ENCODE results near the gene SCTR. TPM values are rescaled to one million over a fixed set of nuclear protein-coding genes. Genes with fewer than 3 reads are reported as not detected.

Gene SCTR
- total RNA-seq, 1 experiment from 2014 or later: not detected

DNA sequence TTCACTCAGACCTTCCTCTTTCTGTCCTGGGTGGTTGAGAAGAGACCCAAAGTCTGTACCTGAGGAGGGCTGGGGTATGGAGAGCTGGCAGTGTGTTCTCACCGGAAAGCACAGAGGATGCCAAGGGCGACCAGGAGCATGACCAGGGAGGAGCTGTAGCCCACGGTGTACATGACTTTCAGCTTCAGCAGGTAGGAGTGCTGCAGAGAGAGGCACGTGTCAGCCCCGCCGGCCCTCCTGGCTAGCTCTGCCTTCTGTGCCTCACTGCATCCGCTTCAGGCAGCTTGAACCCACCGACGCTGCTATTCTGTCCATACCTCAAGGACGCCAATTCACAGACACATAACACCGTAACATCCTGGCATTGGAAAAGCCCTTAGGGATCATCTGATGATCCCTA is 58.6 kb downstream of the SCTR start:
- Histone ChIP-seq H3K36me3 (ENCODE audit: low read depth, low read length) (no peaks in the 10 kb centered on the region), H2AFZ (ENCODE audit: low read length) (no peak overlapping the region)

DNA sequence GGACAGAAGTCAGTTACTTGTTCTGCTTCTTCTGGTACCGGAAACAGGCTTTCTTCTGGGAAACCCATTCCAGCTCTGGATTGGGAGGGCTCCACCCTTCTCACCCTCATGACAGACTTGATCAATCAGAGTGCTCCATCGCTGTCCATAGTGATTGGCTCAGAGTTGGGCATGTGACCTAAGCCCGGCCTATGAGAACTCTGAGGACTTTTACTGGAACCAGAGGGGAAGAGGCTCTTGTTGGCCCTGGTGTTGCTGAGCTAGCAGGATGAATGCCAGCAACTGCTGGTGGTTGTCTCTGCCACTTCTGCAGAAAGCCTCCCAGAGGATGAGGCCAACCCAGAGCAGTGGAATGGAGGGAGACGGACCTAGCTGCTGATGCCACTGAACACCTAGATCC is 59.3 kb downstream of the SCTR start:
- no peaks in the 10 kb centered on the region for H3K27me3 ChIP-seq (ENCODE audit: low read length)
- POLR2A ChIA-PET (ENCODE audit: unreplicated experiment): no interaction called here
- no peaks in the 10 kb centered on the region for H3K9me3 ChIP-seq (ENCODE audit: low read length)
- DNase-seq (no peak), ATAC-seq (no peak)
- no peaks in the 10 kb centered on the region for H3K36me3 ChIP-seq (ENCODE audit: low read depth, low read length)
- intact Hi-C loops (cut with micrococcal nuclease): no loop called here
- CTCF ChIA-PET: no interaction called here
- H3K4me3 ChIP-seq (ENCODE audit: low read length): no peak overlapping the region
- no peak overlapping the region for H3K4me2 ChIP-seq (ENCODE audit: low read length)
- peaks cover 10% of the 10 kb centered on the region for H3K4me1 ChIP-seq (ENCODE audit: insufficient read depth, low read length)
- H4K20me1 ChIP-seq (ENCODE audit: low read length): no peaks in the 10 kb centered on the region
- no peak overlapping the region for H3K27ac ChIP-seq (ENCODE audit: low read length)
- no peaks in the 10 kb centered on the region for H3F3A ChIP-seq (ENCODE audit: low read length, unreplicated experiment)
- BruUV-seq (replicated peaks): no TSS peak
- H3K79me2 ChIP-seq (ENCODE audit: low read length): no peaks in the 10 kb centered on the region
- H3K9me2 ChIP-seq (replicated peaks; ENCODE audit: low read length): no peaks in the 10 kb centered on the region
- no peak overlapping the region for H2AFZ ChIP-seq (ENCODE audit: low read length)
- no peak overlapping the region for H3K9ac ChIP-seq (ENCODE audit: low read length)
- TF ChIP-seq, protein P1, sequence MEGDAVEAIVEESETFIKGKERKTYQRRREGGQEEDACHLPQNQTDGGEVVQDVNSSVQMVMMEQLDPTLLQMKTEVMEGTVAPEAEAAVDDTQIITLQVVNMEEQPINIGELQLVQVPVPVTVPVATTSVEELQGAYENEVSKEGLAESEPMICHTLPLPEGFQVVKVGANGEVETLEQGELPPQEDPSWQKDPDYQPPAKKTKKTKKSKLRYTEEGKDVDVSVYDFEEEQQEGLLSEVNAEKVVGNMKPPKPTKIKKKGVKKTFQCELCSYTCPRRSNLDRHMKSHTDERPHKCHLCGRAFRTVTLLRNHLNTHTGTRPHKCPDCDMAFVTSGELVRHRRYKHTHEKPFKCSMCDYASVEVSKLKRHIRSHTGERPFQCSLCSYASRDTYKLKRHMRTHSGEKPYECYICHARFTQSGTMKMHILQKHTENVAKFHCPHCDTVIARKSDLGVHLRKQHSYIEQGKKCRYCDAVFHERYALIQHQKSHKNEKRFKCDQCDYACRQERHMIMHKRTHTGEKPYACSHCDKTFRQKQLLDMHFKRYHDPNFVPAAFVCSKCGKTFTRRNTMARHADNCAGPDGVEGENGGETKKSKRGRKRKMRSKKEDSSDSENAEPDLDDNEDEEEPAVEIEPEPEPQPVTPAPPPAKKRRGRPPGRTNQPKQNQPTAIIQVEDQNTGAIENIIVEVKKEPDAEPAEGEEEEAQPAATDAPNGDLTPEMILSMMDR (conservative IDR thresholded peaks at IDR 0.05; ENCODE audit: low read depth, low read length): no peak
- TF ChIP-seq EZH2 (IDR thresholded peaks at IDR 0.05; ENCODE audit: low read length, unreplicated experiment): no peak
- TF ChIP-seq EZH2phosphoT487 (IDR thresholded peaks at IDR 0.05; ENCODE audit: borderline replicate concordance, low read length): no peak

More for the DNA sequence above, 58.6 kb downstream of the SCTR start:
- H3K9me2 ChIP-seq (replicated peaks; ENCODE audit: low read length): no peaks in the 10 kb centered on the region
- no peak overlapping the region for H3K27ac ChIP-seq (ENCODE audit: low read length)
- DNase-seq (no peak), ATAC-seq (no peak)
- H3F3A ChIP-seq (ENCODE audit: low read length, unreplicated experiment): no peaks in the 10 kb centered on the region
- no peaks in the 10 kb centered on the region for H3K79me2 ChIP-seq (ENCODE audit: low read length)
- POLR2A ChIA-PET (ENCODE audit: unreplicated experiment): no interaction called here
- H3K9ac ChIP-seq (ENCODE audit: low read length): no peak overlapping the region
- no peak overlapping the region for H3K4me2 ChIP-seq (ENCODE audit: low read length)
- no peak overlapping the region for H3K4me3 ChIP-seq (ENCODE audit: low read length)
- TF ChIP-seq, protein P1 (conservative IDR thresholded peaks at IDR 0.05; ENCODE audit: low read depth, low read length): no peak
- TF ChIP-seq EZH2phosphoT487 (IDR thresholded peaks at IDR 0.05; ENCODE audit: borderline replicate concordance, low read length) (no peak), EZH2 (IDR thresholded peaks at IDR 0.05; ENCODE audit: low read length, unreplicated experiment) (no peak)
- no peaks in the 10 kb centered on the region for H3K27me3 ChIP-seq (ENCODE audit: low read length)
- CTCF ChIA-PET: no interaction called here
- H4K20me1 ChIP-seq (ENCODE audit: low read length): no peaks in the 10 kb centered on the region
- H3K4me1 ChIP-seq (ENCODE audit: insufficient read depth, low read length): peaks cover 10% of the 10 kb centered on the region
- intact Hi-C loops (cut with micrococcal nuclease): no loop called here
- no TSS peak for BruUV-seq (replicated peaks)
- H3K9me3 ChIP-seq (ENCODE audit: low read length): no peaks in the 10 kb centered on the region

DNA sequence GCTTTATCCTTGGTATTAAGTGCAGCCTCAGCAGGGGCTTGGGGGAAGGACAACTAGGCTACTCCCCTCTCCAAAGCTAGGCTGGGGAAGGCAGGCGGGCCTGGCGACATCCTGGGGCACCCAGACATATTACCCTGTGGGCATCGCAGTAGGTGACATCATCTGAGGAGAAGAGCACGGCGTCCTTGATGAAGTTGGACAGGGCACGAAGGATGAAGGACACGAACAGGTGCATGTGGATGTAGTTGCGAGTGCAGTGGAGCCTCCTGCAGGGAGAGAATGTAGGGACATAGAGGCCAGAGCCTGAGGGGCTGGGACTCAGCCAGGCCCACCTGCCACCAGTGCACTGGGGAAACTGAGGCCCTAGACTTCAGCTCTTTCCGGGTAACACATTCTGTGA is 60.3 kb downstream of the SCTR start:
- H3K4me3 ChIP-seq (ENCODE audit: low read length): no peak overlapping the region
- no peaks in the 10 kb centered on the region for H3K79me2 ChIP-seq (ENCODE audit: low read length)
- H3K4me2 ChIP-seq (ENCODE audit: low read length): no peak overlapping the region
- no peaks in the 10 kb centered on the region for H3K9me3 ChIP-seq (ENCODE audit: low read length)
- no peaks in the 10 kb centered on the region for H3K36me3 ChIP-seq (ENCODE audit: low read depth, low read length)
- ChIA-PET POLR2A (ENCODE audit: unreplicated experiment) (no interaction called here), CTCF (no interaction called here)
- no peak overlapping the region for H3K9ac ChIP-seq (ENCODE audit: low read length)
- no peaks in the 10 kb centered on the region for H3F3A ChIP-seq (ENCODE audit: low read length, unreplicated experiment)
- BruUV-seq (replicated peaks): no TSS peak
- DNase-seq: no peak
- intact Hi-C loops (cut with micrococcal nuclease): no loop called here
- TF ChIP-seq, protein P1 (conservative IDR thresholded peaks at IDR 0.05; ENCODE audit: low read depth, low read length): no peak
- no peak for TF ChIP-seq EZH2phosphoT487 (IDR thresholded peaks at IDR 0.05; ENCODE audit: borderline replicate concordance, low read length)
- TF ChIP-seq EZH2 (IDR thresholded peaks at IDR 0.05; ENCODE audit: low read length, unreplicated experiment): no peak
- H2AFZ ChIP-seq (ENCODE audit: low read length): no peak overlapping the region
- H4K20me1 ChIP-seq (ENCODE audit: low read length): no peaks in the 10 kb centered on the region
- no peaks in the 10 kb centered on the region for H3K9me2 ChIP-seq (replicated peaks; ENCODE audit: low read length)
- ATAC-seq: no peak
- H3K27ac ChIP-seq (ENCODE audit: low read length): no peak overlapping the region
- peaks cover 6% of the 10 kb centered on the region; the same call in 1 of the 2 replicates for H3K27me3 ChIP-seq (ENCODE audit: low read length)
- H3K4me1 ChIP-seq (ENCODE audit: insufficient read depth, low read length): peaks cover 10% of the 10 kb centered on the region
